NOMO-1 treated with DMSO at 0.1 percent for 48 hours (cell line): Measurements from ENCODE around the gene BSND.
"Not testable (repeated sequence)": the region's sequence is repeated elsewhere in the genome, so short reads cannot be mapped to it uniquely, and the experiment has no call there.

ENCODE experiments used
- DNase-seq: peaks from one replicate; lab custom pipeline; 2025; ENCODE audit not compliant: unreplicated experiment; lab: John Stamatoyannopoulos, UW

The BSND gene

GRCh38 chr1:55015731-55016620 lies 17.2 kb downstream of the BSND start:
- no peak for DNase-seq

- no peak for DNase-seq
Observed at GRCh38 chr1:55018395-55018794, 19.7 kb downstream of the BSND start.

GRCh38 chr1:55021942-55022546 lies 23.3 kb downstream of the BSND start:
- DNase-seq, result peak; percentile 63

DNA sequence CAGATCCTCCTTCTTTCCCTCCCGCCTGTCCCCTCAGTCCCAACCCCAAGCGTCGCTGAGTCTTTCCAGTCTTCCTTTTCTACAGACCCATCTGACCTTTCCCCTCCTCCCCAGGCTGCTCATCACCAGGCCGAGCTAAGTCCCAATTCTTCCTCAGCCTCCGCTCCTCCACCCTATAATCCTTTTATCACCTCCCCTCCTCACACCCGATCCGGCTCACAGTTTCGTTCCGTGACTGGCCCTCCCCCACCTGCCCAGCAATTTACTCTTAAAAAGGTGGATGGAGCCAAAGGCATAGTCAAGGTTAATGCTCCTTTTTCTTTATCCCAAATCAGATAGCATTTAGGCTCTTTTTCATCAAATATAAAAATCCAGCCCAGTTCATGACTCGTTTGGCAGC lies 25.4 kb downstream of the BSND start:
- DNase-seq, result not testable (repeated sequence)

DNA sequence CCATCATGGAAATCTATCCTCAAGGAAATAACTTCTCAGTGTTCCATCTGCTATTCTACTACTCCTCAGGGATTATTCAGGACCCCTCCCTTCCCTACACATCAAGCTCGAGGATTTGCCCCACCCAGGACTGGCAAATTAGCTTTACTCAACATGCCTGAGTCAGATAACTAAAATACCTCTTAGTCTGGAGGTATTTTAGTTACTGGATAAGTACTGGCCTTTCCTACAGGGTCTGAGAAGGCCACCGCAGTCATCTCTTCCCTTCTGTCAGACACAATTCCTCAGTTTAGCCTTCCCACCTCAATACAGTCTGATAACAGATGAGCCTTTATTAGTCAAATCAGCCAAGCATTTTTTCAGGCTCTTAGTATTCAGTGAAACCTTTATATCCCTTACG lies 27.9 kb downstream of the BSND start:
- DNase-seq, result not testable (repeated sequence)

GRCh38 chr1:55031098-55031497 lies 32.4 kb downstream of the BSND start:
- not testable (repeated sequence) for DNase-seq

DNA sequence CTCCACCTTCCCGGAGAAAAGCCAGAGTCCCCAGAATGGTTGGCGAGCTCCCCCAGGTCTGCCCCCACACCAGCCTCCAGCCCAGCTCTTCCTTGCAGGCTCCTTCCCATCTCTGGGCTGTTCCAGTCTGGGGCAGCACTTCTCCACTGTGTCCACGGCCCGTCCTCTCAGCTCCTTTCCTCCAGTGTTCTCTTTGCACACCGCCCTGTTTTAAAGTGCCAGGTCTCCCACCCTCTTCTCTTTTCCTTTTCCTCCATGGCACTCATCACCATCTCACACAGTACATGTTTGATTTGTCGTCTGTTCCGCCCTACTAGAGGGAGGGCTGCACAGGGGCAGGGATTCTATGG lies 34.5 kb downstream of the BSND start:
- no peak for DNase-seq

- DNase-seq, result no peak
Observed at GRCh38 chr1:55034476-55035133, 35.9 kb downstream of the BSND start.

DNA sequence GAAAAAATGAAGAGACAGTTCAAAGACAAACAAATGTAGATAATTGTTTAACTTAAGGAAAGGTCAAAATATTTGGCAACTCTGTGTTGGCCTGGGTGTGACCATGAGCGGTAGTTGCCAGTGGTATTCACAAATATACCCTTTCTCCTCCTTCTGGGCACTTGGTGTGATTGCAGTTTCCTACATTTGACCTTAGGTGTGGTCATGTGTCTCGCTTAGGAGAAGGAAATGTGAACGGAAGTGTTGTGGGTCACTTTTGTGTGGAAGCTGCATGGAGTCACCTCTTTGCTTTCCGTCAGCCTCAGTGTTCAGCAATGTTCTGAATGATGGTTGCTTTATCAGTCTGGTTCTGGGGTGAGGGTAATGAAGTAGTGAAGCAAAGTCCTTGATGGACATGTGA lies 37.2 kb downstream of the BSND start:
- peak; percentile 58 for DNase-seq

- DNase-seq, result no peak
Observed at GRCh38 chr1:55037733-55038551, 39.2 kb downstream of the BSND start.

- no peak for DNase-seq
Observed at GRCh38 chr1:55038552-55038838, 39.8 kb downstream of the BSND start.

GRCh38 chr1:55038974-55039341 lies 40.2 kb downstream of the BSND start:
- no peak for DNase-seq

GRCh38 chr1:55039342-55040082 lies 40.8 kb downstream of the BSND start, which contains the start of gene PCSK9:
Gene PCSK9 (plus strand): TSS chr1:55039548. CDS start chr1:55039838, 290 bp downstream.
- DNase-seq, result no peak

- no peak for DNase-seq
Observed at GRCh38 chr1:55040083-55040932, 41.6 kb downstream of the BSND start.

DNA sequence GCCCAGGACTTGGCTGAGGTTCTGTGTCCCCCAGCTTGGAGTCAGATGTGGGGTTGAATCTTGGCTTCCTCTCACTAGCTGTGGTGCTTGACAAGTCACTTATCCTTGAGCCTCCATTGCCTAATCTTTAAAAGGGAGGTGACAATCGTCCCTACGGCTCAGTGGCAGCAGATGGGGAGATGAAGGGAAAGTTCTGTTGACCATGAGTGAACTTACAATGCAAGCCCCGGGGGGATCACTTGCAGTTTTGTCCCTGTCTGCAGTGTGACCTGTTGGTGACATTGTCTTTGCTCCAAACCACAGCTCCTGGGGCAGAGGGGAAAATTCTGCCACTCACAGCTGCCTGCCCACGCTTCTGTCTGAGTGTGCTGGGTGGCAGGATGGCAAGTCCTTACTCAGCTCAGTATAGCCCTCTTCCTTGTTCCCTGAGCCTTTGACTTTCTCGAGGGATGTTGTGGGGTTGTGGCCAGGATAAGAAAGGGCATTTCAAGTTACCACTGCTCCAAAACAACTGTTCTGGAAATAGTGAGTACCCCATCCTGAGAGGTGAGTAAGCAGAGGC lies 42.3 kb downstream of the BSND start:
- no peak for DNase-seq

DNA sequence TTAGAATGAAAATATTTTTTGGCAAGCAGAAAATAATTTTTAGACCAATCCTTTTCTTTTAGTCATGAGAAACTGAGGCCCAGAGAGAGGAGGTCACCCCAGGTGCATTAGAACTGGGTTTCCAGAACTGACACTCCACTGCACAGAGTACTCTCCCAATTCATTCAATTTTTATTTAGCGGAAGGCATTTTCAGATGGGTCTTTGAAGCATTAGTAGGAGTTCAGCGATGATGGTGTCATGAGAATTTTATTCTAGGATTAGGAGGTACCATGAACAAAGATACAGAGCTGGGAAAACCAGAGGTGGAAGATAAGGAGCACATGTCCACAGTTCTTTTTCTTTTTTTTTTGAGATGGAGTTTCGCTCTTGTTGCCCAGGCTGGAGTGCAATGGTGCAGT lies 42.9 kb downstream of the BSND start:
- no peak for DNase-seq

DNA sequence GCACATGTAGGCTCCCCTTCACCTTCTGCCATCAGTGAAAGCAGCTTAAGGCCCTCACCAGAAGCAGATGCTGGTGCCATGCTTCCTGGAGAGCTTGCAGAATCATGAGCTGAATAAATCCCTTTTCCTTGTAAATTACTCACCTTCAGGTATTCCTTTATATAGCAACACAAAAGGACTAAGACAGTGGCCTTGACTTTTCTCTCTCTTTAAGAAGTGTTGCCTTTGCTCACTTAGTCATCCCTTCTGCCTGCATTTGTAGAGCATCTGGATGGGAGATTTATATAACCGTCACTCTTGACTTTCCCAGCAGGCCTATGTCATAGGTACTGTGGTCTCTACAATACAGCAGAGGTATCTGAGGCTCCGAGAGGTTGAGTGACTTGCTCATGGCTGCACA lies 44.3 kb downstream of the BSND start:
- no peak for DNase-seq

DNA sequence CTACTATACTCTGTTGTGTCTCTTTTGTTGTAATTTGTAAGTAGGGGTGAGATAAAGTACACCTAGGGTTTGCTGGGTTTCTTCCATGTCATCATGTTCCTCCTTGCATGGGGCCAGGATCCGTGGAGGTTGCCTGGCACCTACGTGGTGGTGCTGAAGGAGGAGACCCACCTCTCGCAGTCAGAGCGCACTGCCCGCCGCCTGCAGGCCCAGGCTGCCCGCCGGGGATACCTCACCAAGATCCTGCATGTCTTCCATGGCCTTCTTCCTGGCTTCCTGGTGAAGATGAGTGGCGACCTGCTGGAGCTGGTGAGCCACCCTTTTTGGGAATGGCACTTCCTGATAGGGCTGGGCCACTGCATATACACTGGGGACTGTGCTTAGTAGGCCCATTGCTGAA lies 45.0 kb downstream of the BSND start:
- DNase-seq, result no peak

DNA sequence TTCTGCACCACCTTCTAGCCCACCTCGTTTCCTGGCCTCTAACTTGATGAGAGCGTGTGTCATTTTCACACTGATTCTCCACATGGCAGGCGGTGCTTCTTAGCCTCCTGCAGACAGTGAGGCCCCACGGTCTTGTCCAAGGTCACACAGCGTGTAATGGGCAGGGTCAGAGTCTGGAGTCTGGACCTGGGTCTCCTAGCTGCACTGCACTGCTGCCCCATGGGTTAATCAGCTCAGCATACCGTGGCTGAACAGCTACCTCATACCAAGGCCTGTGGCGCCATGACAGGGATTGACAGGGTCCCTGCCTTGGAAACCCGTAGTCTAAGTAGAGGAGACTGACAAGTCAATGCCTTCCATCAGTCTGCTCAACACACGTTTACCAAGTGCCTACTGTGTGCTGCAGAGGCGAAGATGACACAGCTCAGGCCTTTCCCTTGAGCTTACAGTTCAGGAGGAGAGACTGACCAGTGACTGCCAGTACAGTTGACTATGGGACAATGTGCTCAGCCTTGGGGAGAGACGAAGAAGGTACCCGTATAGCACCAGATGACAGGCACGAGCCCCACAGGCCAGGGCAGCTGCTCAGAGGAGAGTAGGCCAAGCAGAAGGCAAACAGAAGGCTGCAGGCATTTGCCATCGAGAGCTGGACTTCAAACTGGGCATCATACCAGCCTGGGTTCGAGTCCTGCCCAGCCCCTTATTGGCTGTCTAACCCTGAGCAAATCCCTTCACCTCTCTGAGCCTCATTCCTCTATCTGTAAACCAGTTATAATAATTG lies 46.1 kb downstream of the BSND start:
- no peak for DNase-seq
